HCT116 (cell line): ENCODE data around the gene ATP1A4. TPM values are rescaled to one million over a fixed set of nuclear protein-coding genes. Genes with fewer than 3 reads are reported as not detected.

ENCODE experiments used
- ATAC-seq: fragments of 200-7000 bp; cut with Tn5 transposase; 2 replicates; pipeline ENCODE4 v1.9.1; 2020; ENCODE audit warnings: mild to moderate bottlenecking, moderate library complexity
- BruUV-seq: library from RNA; stranded (reverse); fragments of 400-500 nt; replicated peaks from 2 replicates; lab custom pipeline; 2021; lab: Mats Ljungman, UMichigan
- CTCF ChIA-PET: fragments of 300-600 bp; sonication (Branson Sonifier 250); formaldehyde crosslinking; loops from one replicate; lab custom pipeline; 2021; ENCODE audit warnings: antibody characterized with exemption; lab: Charles Lee
- POLR2A ChIA-PET: fragments of 300-600, 350-600 bp; sonication (Branson Sonifier 250); formaldehyde crosslinking; loops from one replicate; lab custom pipeline; 2021; ENCODE audit warnings: antibody characterized with exemption; lab: Charles Lee
- RAD21 ChIA-PET, 2 experiments: fragments of 300-600 bp; sonication (Branson Sonifier 250); formaldehyde crosslinking; loops; one replicate each; lab custom pipeline; 2023; ENCODE audit warnings: low total read pairs in 2 of 2; ENCODE audit not compliant: uncharacterized antibody in 2 of 2, unreplicated experiment in 2 of 2, low non-redundant PET in 1 of 2; lab: Charles Lee
- DNase-seq: peaks from one replicate; pipeline ENCODE4 v3.0.0-alpha.2; 2010; ENCODE audit warnings: low read depth, low spot score
- H2AFZ ChIP-seq: fragments of 200-600 bp; shearing (Covaris generic), sonication (generic); 2 replicates; pipeline ENCODE4 v1.6.1; 2017; ENCODE audit warnings: low read depth, mixed run types, mixed read lengths, antibody characterized with exemption, low read length; ENCODE audit not compliant: poor library complexity, severe bottlenecking
- H3K27ac ChIP-seq: 2 replicates; pipeline ENCODE4 v1.5.1; 2012; ENCODE audit warnings: low read depth, low read length
- H3K27me3 ChIP-seq: fragments of 200-600 bp; sonication (generic); 2 replicates; pipeline ENCODE4 v1.6.1; 2016; ENCODE audit warnings: mixed run types, low read length, mixed read lengths; ENCODE audit not compliant: insufficient read depth
- H3K36me3 ChIP-seq, 2 experiments: fragments of 200-500 bp in 1 of 2; fragments of 200-600 bp in 1 of 2; sonication (Bioruptor generic) in 1 of 2; sonication (generic) in 1 of 2; 2 replicates each; pipeline versions ENCODE4 v1.5.1 to v1.6.1; 2014 to 2016; ENCODE audit warnings: low read length in 2 of 2, inconsistent platforms in 1 of 2, mixed read lengths in 1 of 2, mixed run types in 1 of 2; ENCODE audit not compliant: insufficient read depth in 2 of 2, control insufficient read depth in 1 of 2
- H3K4me1 ChIP-seq, 2 experiments: fragments of 200-600 bp in 1 of 2; sonication (generic) in 1 of 2; 2 replicates each; pipeline versions ENCODE4 v1.5.1 to v1.6.1; 2012 to 2017; ENCODE audit warnings: low read length in 2 of 2, inconsistent platforms in 1 of 2, mild to moderate bottlenecking in 1 of 2, mixed read lengths in 1 of 2, mixed run types in 1 of 2, moderate library complexity in 1 of 2; ENCODE audit not compliant: insufficient read depth in 2 of 2, control insufficient read depth in 1 of 2
- H3K4me2 ChIP-seq: fragments of 200-600 bp; sonication (generic); 2 replicates; pipeline ENCODE4 v1.6.1; 2017; ENCODE audit warnings: mixed run types, low read length, mixed read lengths
- H3K4me3 ChIP-seq, 2 experiments: fragments of 200-600 bp in 1 of 2; sonication (generic) in 1 of 2; replicated peaks in 1 of 2; 2 replicates each; pipeline ENCODE4 v1.5.1; 2011 to 2016; ENCODE audit warnings: low read length in 2 of 2, control low read depth in 1 of 2, low read depth in 1 of 2, mild to moderate bottlenecking in 1 of 2, mixed read lengths in 1 of 2, mixed run types in 1 of 2
- H3K79me2 ChIP-seq: fragments of 200-600 bp; sonication (generic); 2 replicates; pipeline ENCODE4 v1.6.1; 2017; ENCODE audit warnings: mild to moderate bottlenecking, mixed run types, low read length, moderate library complexity, mixed read lengths; ENCODE audit not compliant: insufficient read depth
- H3K9ac ChIP-seq: fragments of 200-600 bp; sonication (generic); 2 replicates; pipeline ENCODE4 v1.6.1; 2016; ENCODE audit warnings: low read length, mixed read lengths
- H3K9me2 ChIP-seq: fragments of 200-600 bp; sonication (generic), shearing (Covaris generic); 2 replicates; pipeline ENCODE4 v1.6.1; 2017; ENCODE audit warnings: mixed run types, mild to moderate bottlenecking, moderate library complexity; ENCODE audit not compliant: insufficient read depth
- H3K9me3 ChIP-seq, 2 experiments: fragments of 200-500 bp in 1 of 2; fragments of 200-600 bp in 1 of 2; sonication (Bioruptor generic) in 1 of 2; sonication (generic) in 1 of 2; 2 replicates each; pipeline ENCODE4 v1.6.1; 2014 to 2017; ENCODE audit warnings: low read length in 2 of 2, mixed read lengths in 2 of 2, inconsistent platforms in 1 of 2, low read depth in 1 of 2, mild to moderate bottlenecking in 1 of 2, mixed run types in 1 of 2, moderate library complexity in 1 of 2; ENCODE audit not compliant: control insufficient read depth in 1 of 2, insufficient read depth in 1 of 2
- H4K20me1 ChIP-seq: fragments of 200-600 bp; sonication (generic), shearing (Covaris generic); 2 replicates; pipeline ENCODE4 v1.6.1; 2017; ENCODE audit warnings: mixed run types, mild to moderate bottlenecking, moderate library complexity; ENCODE audit not compliant: insufficient read depth
- CBX3 ChIP-seq: IDR thresholded peaks from 2 replicates; pipeline ENCODE4 v1.6.1; 2012; ENCODE audit warnings: low read depth
- EGR1 ChIP-seq: IDR thresholded peaks from 2 replicates; pipeline ENCODE4 v1.6.1; 2012; ENCODE audit warnings: low read depth
- POLR2AphosphoS5 ChIP-seq: IDR thresholded peaks from 2 replicates; pipeline ENCODE4 v1.6.1; 2011; ENCODE audit warnings: mild to moderate bottlenecking, low read depth, low read length, moderate library complexity
- RAD21 ChIP-seq: IDR thresholded peaks from 2 replicates; pipeline ENCODE4 v1.6.1; 2012; ENCODE audit warnings: low read depth, mild to moderate bottlenecking
- SRF ChIP-seq: IDR thresholded peaks from 2 replicates; pipeline ENCODE4 v1.6.1; 2012; ENCODE audit warnings: low read depth
- intact Hi-C: fragments of 100-400 bp; cut with micrococcal nuclease; formaldehyde crosslinking; loops from 2 replicates; pipeline ENCODE4 v1.10.0; 2022
- total RNA-seq: library from RNA; stranded (reverse); gene quantifications from one replicate; pipeline ENCODE4 v1.2.1, GENCODE V29; 2021; ENCODE audit not compliant: unreplicated experiment
- TF ChIP-seq, protein P1 (sequence below), 3 experiments: fragments of 200-600 bp in 1 of 3; sonication (generic) in 1 of 3; IDR thresholded peaks in 2 of 3; conservative IDR thresholded peaks in 1 of 3; 2 replicates each; pipeline ENCODE4 v1.5.1; 2012 to 2017; ENCODE audit warnings: low read depth in 2 of 3, low read length in 2 of 3, antibody characterized with exemption in 1 of 3, borderline replicate concordance in 1 of 3, control low read depth in 1 of 3, mild to moderate bottlenecking in 1 of 3, mixed read lengths in 1 of 3, mixed run types in 1 of 3, moderate library complexity in 1 of 3; ENCODE audit not compliant: insufficient read depth in 1 of 3

Gene ATP1A4
- total RNA-seq, 1 experiment from 2014 or later: not detected

DNA sequence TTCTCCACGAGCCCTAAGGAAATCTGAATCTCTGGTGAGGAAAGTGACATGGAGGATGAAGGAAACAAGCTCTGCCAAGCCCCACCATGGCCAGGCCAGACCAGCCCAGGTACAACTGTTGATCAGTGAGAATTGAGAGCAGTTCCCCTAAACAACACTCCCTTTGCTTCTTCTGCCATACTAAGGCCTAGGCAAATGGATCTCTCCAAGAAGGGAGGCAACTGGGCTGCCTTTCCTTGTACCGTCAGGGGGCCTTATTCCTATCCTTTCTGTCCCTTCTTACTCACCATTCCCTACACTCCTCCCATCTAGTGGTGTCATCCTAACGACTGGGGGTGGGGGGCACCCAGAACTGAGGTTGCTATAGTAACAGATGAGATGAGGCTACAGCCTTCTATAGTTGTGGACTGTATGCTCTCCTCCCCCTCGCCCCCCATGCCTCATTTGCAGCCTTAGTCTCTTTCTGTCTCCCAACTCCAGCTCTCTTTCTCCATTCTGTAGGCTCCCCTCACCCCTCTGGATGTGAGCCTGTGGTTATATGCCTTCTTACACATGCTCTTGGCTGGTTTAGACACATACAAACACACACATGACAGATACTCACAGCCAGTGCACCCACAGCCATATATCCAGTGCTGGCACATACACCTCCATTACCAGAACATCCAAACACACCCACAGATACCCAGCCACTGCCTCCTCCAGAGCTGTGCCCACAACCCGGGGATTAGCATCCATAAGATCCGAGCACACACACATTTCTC, 57.3 kb downstream of the ATP1A4 start:
- Histone ChIP-seq H3K27me3 (no peaks in the 10 kb centered on the region), H2AFZ (no peak overlapping the region), H3K9me2 (no peaks in the 10 kb centered on the region), H3K4me1 (peaks cover 12 to 20% of the 10 kb centered on the region in 2 experiments; a peak in 3 of 4 replicates), H3K9ac (no peak overlapping the region), H3K27ac (no peak overlapping the region), H3K36me3 (peaks cover 21 to 41% of the 10 kb centered on the region in 2 experiments; a peak in 3 of 4 replicates), H3K9me3 (no peaks in the 10 kb centered on the region), H3K79me2 (peaks cover 48% of the 10 kb centered on the region), H3K4me2 (no peak overlapping the region), H3K4me3 (no peak overlapping the region), H4K20me1 (0 out of 2 replicates have a peak, but pooled peaks cover 4% of the 10 kb centered on the region)
- no peak for DNase-seq
- intact Hi-C loops: no loop called here
- no TSS peak for BruUV-seq
- CTCF ChIA-PET: interaction anchor here (1.5 kb wide), 1 partner anchor 108 kb away, joined by 3 read pairs; no protein-coding TSS in a partner anchor
- TF ChIP-seq, protein P1, sequence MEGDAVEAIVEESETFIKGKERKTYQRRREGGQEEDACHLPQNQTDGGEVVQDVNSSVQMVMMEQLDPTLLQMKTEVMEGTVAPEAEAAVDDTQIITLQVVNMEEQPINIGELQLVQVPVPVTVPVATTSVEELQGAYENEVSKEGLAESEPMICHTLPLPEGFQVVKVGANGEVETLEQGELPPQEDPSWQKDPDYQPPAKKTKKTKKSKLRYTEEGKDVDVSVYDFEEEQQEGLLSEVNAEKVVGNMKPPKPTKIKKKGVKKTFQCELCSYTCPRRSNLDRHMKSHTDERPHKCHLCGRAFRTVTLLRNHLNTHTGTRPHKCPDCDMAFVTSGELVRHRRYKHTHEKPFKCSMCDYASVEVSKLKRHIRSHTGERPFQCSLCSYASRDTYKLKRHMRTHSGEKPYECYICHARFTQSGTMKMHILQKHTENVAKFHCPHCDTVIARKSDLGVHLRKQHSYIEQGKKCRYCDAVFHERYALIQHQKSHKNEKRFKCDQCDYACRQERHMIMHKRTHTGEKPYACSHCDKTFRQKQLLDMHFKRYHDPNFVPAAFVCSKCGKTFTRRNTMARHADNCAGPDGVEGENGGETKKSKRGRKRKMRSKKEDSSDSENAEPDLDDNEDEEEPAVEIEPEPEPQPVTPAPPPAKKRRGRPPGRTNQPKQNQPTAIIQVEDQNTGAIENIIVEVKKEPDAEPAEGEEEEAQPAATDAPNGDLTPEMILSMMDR (IDR thresholded peaks at IDR 0.05 in 2 of 3, conservative IDR thresholded peaks at IDR 0.05 in 1 of 3; ENCODE audit: borderline replicate concordance in 1 of 3, insufficient read depth in 1 of 3, low read depth in 2 of 3, low read length in 2 of 3): no peak
- TF ChIP-seq SRF (no peak), RAD21 (no peak), EGR1 (no peak), POLR2AphosphoS5 (no peak), CBX3 (no peak)
- ATAC-seq: no peak
- POLR2A ChIA-PET: no interaction called here
- RAD21 ChIA-PET: no interaction called here
